GM12864 (cell line): ENCODE measurements around the gene CTIF.

Experiments used
- DNase-seq: peaks from one replicate; pipeline ENCODE4 v3.0.0-alpha.2; 2011; ENCODE audit warnings: low read depth
- H3K4me3 ChIP-seq: 2 replicates; pipeline ENCODE4 v1.5.1; 2011; ENCODE audit warnings: mild to moderate bottlenecking, low read depth, low read length, control low read depth
- CTCF ChIP-seq: IDR thresholded peaks from 2 replicates; pipeline ENCODE4 v1.5.1; 2011; ENCODE audit warnings: low read depth, mild to moderate bottlenecking, moderate library complexity, low read length, control low read depth, inconsistent platforms; ENCODE audit errors: missing control alignments

The CTIF gene

GRCh38 chr18:48578289-48578688 lies 39.5 kb downstream of the CTIF start:
- DNase-seq, result no peak
- H3K4me3 ChIP-seq, result no peak overlapping the region
- TF ChIP-seq CTCF, result no peak

- no peak for DNase-seq
- no peak for TF ChIP-seq CTCF
- H3K4me3 ChIP-seq, result no peak overlapping the region
These were observed 41.2 kb downstream of the CTIF start for GRCh38 chr18:48580066-48580465.

- no peak overlapping the region for H3K4me3 ChIP-seq
- no peak for DNase-seq
- TF ChIP-seq CTCF, result no peak
These were observed 42.0 kb downstream of the CTIF start for GRCh38 chr18:48580782-48581181.

GRCh38 chr18:48581206-48581605 lies 42.4 kb downstream of the CTIF start:
- TF ChIP-seq CTCF, result no peak
- DNase-seq, result no peak
- H3K4me3 ChIP-seq, result no peak overlapping the region

GRCh38 chr18:48581941-48582340 lies 43.1 kb downstream of the CTIF start:
- no peak for TF ChIP-seq CTCF
- no peak for DNase-seq
- H3K4me3 ChIP-seq, result no peak overlapping the region

- no peak overlapping the region for H3K4me3 ChIP-seq
- TF ChIP-seq CTCF, result no peak
- DNase-seq, result no peak
These were observed 44.1 kb downstream of the CTIF start for GRCh38 chr18:48582946-48583345.

GRCh38 chr18:48583573-48583972 lies 44.7 kb downstream of the CTIF start:
- no peak for DNase-seq
- H3K4me3 ChIP-seq, result no peak overlapping the region
- no peak for TF ChIP-seq CTCF
